Stimulated activated CD8-positive, alpha-beta memory T cell treated with anti-CD3 and anti-CD28 coated beads, Interleukin-12 subunit alpha, Interleukin-12 subunit beta, amount 100 ng/mL, for 24 hours (primary cell): ENCODE measurements around the gene IMPDH2.

Source experiments
- DNase-seq: peaks from one replicate; pipeline ENCODE4 v3.0.0-alpha.2; 2020; ENCODE audit errors: extremely low read depth

Gene IMPDH2

GRCh38 chr3:48980295-48980694, 48.9 kb downstream of the IMPDH2 start:
- no peak for DNase-seq

GRCh38 chr3:48979451-48979850, 49.7 kb downstream of the IMPDH2 start:
- no peak for DNase-seq
